ENCODE data around the gene IL1RN. TPM values are rescaled to one million over a fixed set of nuclear protein-coding genes. Genes with fewer than 3 reads are reported as not detected.

Gene IL1RN
- total and polyA plus RNA-seq, 2 of the 13 experiments (the other 11 are each of a cell fraction or from before 2014, with no cell fraction given), result 21.2 to 101 TPM

DNA sequence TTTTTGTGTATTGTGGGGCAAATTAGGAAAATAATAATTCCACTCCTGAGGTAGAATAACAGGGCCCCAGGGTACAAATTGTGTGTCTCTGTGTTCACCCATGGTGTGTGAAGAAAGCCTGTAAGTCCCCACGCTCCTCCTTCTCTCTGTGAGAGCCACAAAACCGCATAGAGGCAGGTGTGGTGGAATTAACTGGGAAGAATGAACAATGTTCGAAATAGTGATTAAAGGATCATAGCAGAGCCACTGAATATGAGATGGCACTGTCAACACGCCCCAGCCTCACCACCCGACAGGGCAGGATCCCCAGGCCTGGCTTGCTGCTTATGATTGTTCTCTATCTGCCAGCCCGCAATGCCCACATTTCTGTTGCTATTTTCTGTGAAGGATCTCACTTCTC is 14.1 kb downstream of the IL1RN start:
- no peak overlapping the region for H2AFZ ChIP-seq (ENCODE audit: low read length)
- H4K20me1 ChIP-seq (ENCODE audit: insufficient read depth, low read length), result no peaks in the 10 kb centered on the region
- BruUV-seq (replicated peaks), result no TSS peak
- ChIA-PET CTCF (ENCODE audit: low intra/inter-chr PET ratio, low total read pairs) (interaction anchor here (1.7 kb wide), 1 partner anchor 58 kb away, joined by 4 read pairs; no protein-coding TSS in a partner anchor), POLR2A (interaction anchor here (1.1 to 1.7 kb wide), 3 partner anchors 14 to 23 kb away, joined by 3 to 7 read pairs (median 7); no protein-coding TSS in a partner anchor)
- in situ Hi-C loops (cut with HindIII; ENCODE audit: extremely low pct_ligation_motif_present, low pct_unique_long_range_greater_than_20kb), result no loop called here
- 39% methylated on average over 6 of the region's 6 CpGs for WGBS (ENCODE audit: low lambda C conversion rate)
- ATAC-seq (no peak), DNase-seq (ENCODE audit: low spot score) (no peak), FAIRE-seq (no peak)
- no peak overlapping the region for H3K4me2 ChIP-seq (ENCODE audit: low read depth, low read length)
- H3K27ac ChIP-seq (ENCODE audit: extremely low read length, insufficient read depth, low read length), result no peak overlapping the region
- H3K4me1 ChIP-seq (ENCODE audit: insufficient read depth, low read length), result peaks cover 38% of the 10 kb centered on the region
- H3K9me3 ChIP-seq (ENCODE audit: low read length), result no peaks in the 10 kb centered on the region
- TF ChIP-seq ZNF775 (CRISPR knock-in tag; IDR thresholded peaks at IDR 0.05; ENCODE audit: borderline replicate concordance) (no peak), GFI1 (CRISPR knock-in tag; IDR thresholded peaks at IDR 0.05; ENCODE audit: borderline replicate concordance) (no peak), SRF (IDR thresholded peaks at IDR 0.05; ENCODE audit: low read depth, low read length) (no peak), ZNF710 (CRISPR knock-in tag; IDR thresholded peaks at IDR 0.05; ENCODE audit: borderline replicate concordance) (no peak), ATF7-NPFF (CRISPR knock-in tag; IDR thresholded peaks at IDR 0.05; ENCODE audit: low read depth) (no peak), ZNF138 (CRISPR knock-in tag; IDR thresholded peaks at IDR 0.05; ENCODE audit: low read depth) (no peak), HDAC6 (IDR thresholded peaks at IDR 0.05; ENCODE audit: low read depth, low read length) (no peak), HNRNPLL (IDR thresholded peaks at IDR 0.05; ENCODE audit: low read depth, low read length, poor library complexity, severe bottlenecking) (no peak), TAF1 (CRISPR knock-in tag; IDR thresholded peaks at IDR 0.05) (no peak), ZFP62 (CRISPR knock-in tag; IDR thresholded peaks at IDR 0.05) (no peak), KLF12 (CRISPR knock-in tag; IDR thresholded peaks at IDR 0.05; ENCODE audit: borderline replicate concordance) (no peak), SNAI1 (CRISPR knock-in tag; IDR thresholded peaks at IDR 0.05; ENCODE audit: borderline replicate concordance) (no peak), ZNF580 (CRISPR knock-in tag; IDR thresholded peaks at IDR 0.05; ENCODE audit: borderline replicate concordance, low read depth) (no peak)
- TF ChIP-seq, protein P1, sequence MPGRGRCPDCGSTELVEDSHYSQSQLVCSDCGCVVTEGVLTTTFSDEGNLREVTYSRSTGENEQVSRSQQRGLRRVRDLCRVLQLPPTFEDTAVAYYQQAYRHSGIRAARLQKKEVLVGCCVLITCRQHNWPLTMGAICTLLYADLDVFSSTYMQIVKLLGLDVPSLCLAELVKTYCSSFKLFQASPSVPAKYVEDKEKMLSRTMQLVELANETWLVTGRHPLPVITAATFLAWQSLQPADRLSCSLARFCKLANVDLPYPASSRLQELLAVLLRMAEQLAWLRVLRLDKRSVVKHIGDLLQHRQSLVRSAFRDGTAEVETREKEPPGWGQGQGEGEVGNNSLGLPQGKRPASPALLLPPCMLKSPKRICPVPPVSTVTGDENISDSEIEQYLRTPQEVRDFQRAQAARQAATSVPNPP (CRISPR knock-in tag; IDR thresholded peaks at IDR 0.05), result no peak
- TF ChIP-seq, protein P2, sequence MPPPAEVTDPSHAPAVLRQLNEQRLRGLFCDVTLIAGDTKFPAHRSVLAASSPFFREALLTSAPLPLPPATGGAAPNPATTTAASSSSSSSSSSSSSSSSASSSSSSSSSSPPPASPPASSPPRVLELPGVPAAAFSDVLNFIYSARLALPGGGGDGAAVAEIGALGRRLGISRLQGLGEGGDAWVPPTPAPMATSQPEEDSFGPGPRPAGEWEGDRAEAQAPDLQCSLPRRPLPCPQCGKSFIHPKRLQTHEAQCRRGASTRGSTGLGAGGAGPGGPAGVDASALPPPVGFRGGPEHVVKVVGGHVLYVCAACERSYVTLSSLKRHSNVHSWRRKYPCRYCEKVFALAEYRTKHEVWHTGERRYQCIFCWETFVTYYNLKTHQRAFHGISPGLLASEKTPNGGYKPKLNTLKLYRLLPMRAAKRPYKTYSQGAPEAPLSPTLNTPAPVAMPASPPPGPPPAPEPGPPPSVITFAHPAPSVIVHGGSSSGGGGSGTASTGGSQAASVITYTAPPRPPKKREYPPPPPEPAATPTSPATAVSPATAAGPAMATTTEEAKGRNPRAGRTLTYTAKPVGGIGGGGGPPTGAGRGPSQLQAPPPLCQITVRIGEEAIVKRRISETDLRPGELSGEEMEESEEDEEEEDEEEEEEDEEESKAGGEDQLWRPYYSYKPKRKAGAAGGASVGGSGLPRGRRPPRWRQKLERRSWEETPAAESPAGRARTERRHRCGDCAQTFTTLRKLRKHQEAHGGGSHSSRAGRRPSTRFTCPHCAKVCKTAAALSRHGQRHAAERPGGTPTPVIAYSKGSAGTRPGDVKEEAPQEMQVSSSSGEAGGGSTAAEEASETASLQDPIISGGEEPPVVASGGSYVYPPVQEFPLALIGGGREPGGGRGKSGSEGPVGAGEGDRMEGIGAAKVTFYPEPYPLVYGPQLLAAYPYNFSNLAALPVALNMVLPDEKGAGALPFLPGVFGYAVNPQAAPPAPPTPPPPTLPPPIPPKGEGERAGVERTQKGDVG (CRISPR knock-in tag; IDR thresholded peaks at IDR 0.05; ENCODE audit: borderline replicate concordance), result no peak
- peaks cover 0 to 11% of the 10 kb centered on the region in 2 experiments; a peak in 1 of 5 replicates for H3K27me3 ChIP-seq (ENCODE audit: control insufficient read depth in 1 of 2, insufficient read depth in 2 of 2, low read length in 2 of 2)
- H3K79me2 ChIP-seq (ENCODE audit: insufficient read depth, low read length), result no peaks in the 10 kb centered on the region
- no peaks in the 10 kb centered on the region for H3K36me3 ChIP-seq (replicated peaks in 1 of 2; ENCODE audit: control insufficient read depth in 1 of 2, insufficient read depth in 2 of 2, low read length in 2 of 2)
- no peak overlapping the region for H3K4me3 ChIP-seq (replicated peaks in 1 of 3; ENCODE audit: insufficient read depth in 1 of 3, low read depth in 2 of 3, low read length in 3 of 3)
- intact Hi-C loops (cut with micrococcal nuclease; ENCODE audit: unreplicated experiment), result no loop called here
- H3K9ac ChIP-seq (ENCODE audit: insufficient read depth, low read depth, low read length), result no peak overlapping the region
